H9 (cell line): ENCODE measurements around the gene PDXP. TPM values are rescaled to one million over a fixed set of nuclear protein-coding genes. Genes with fewer than 3 reads are reported as not detected.

ENCODE experiments used
- DNase-seq: peaks from one replicate; pipeline ENCODE4 v3.0.0-alpha.2; 2017
- H2AFZ ChIP-seq: one replicate; pipeline ENCODE4 v1.6.1; 2013; ENCODE audit warnings: mild to moderate bottlenecking, low read length, control low read depth, moderate library complexity
- H2AK5ac ChIP-seq: 2 replicates; pipeline ENCODE4 v1.6.1; 2013; ENCODE audit warnings: low read length, control low read depth, mixed read lengths; ENCODE audit not compliant: insufficient read length
- H2BK120ac ChIP-seq: one replicate; pipeline ENCODE4 v1.6.1; 2013; ENCODE audit warnings: low read depth, mild to moderate bottlenecking, low read length, control low read depth, inconsistent platforms; ENCODE audit not compliant: poor library complexity, severe bottlenecking
- H2BK12ac ChIP-seq: 2 replicates; pipeline ENCODE4 v1.6.1; 2013; ENCODE audit warnings: low read length, control low read depth, mixed read lengths, low read depth; ENCODE audit not compliant: insufficient read length
- H2BK15ac ChIP-seq: 2 replicates; pipeline ENCODE4 v1.6.1; 2013; ENCODE audit warnings: low read depth, low read length, control low read depth
- H2BK20ac ChIP-seq: one replicate; pipeline ENCODE4 v1.6.1; 2013; ENCODE audit warnings: low read depth, mild to moderate bottlenecking, low read length, control low read depth, inconsistent platforms; ENCODE audit not compliant: poor library complexity, severe bottlenecking
- H2BK5ac ChIP-seq: 2 replicates; pipeline ENCODE4 v1.6.1; 2013; ENCODE audit warnings: low read length, control low read depth, mixed read lengths; ENCODE audit not compliant: insufficient read length
- H3K14ac ChIP-seq: 2 replicates; pipeline ENCODE4 v1.6.1; 2013; ENCODE audit warnings: low read length, control low read depth; ENCODE audit not compliant: insufficient read depth
- H3K18ac ChIP-seq: 2 replicates; pipeline ENCODE4 v1.6.1; 2013; ENCODE audit warnings: low read depth, mild to moderate bottlenecking, mixed read lengths, low read length, control low read depth; ENCODE audit not compliant: insufficient read length
- H3K23ac ChIP-seq: 2 replicates; pipeline ENCODE4 v1.6.1; 2013; ENCODE audit warnings: low read length, control low read depth, mixed read lengths, low read depth; ENCODE audit not compliant: insufficient read length
- H3K23me2 ChIP-seq: 2 replicates; pipeline ENCODE4 v1.6.1; 2013; ENCODE audit warnings: low read depth, mild to moderate bottlenecking, mixed read lengths, low read length, control low read depth; ENCODE audit not compliant: insufficient read length, poor library complexity, severe bottlenecking
- H3K27ac ChIP-seq: 2 replicates; pipeline ENCODE4 v1.5.1; 2013; ENCODE audit warnings: low read length, control low read depth, mixed read lengths, low read depth; ENCODE audit not compliant: insufficient read length
- H3K27me3 ChIP-seq: 2 replicates; pipeline ENCODE4 v1.6.1; 2013; ENCODE audit warnings: low read length, control low read depth, inconsistent platforms; ENCODE audit not compliant: insufficient read depth
- H3K4ac ChIP-seq: 2 replicates; pipeline ENCODE4 v1.6.1; 2013; ENCODE audit warnings: low read depth, mild to moderate bottlenecking, control low read depth, inconsistent platforms, low read length, moderate library complexity
- H3K4me1 ChIP-seq: 2 replicates; pipeline ENCODE4 v1.6.1; 2013; ENCODE audit warnings: low read length, control low read depth, inconsistent platforms; ENCODE audit not compliant: insufficient read depth
- H3K4me2 ChIP-seq: 2 replicates; pipeline ENCODE4 v1.6.1; 2013; ENCODE audit warnings: low read length, control low read depth, mixed read lengths; ENCODE audit not compliant: insufficient read length, insufficient read depth
- H3K56ac ChIP-seq: 2 replicates; pipeline ENCODE4 v1.6.1; 2013; ENCODE audit warnings: low read depth, mild to moderate bottlenecking, mixed read lengths, low read length, control low read depth; ENCODE audit not compliant: insufficient read length
- H3K79me1 ChIP-seq: 2 replicates; pipeline ENCODE4 v1.6.1; 2013; ENCODE audit warnings: low read depth, mild to moderate bottlenecking, moderate library complexity, low read length, control low read depth, inconsistent platforms; ENCODE audit not compliant: insufficient read depth, poor library complexity, severe bottlenecking
- H3K79me2 ChIP-seq: 2 replicates; pipeline ENCODE4 v1.6.1; 2013; ENCODE audit warnings: low read length, control low read depth, inconsistent platforms; ENCODE audit not compliant: insufficient read depth
- H3K9ac ChIP-seq: 2 replicates; pipeline ENCODE4 v1.6.1; 2013; ENCODE audit warnings: low read length, control low read depth, mixed read lengths; ENCODE audit not compliant: insufficient read length; ENCODE audit errors: extremely low read depth
- H3K9me3 ChIP-seq: one replicate; pipeline ENCODE4 v1.6.1; 2013; ENCODE audit warnings: low read depth, low read length, inconsistent platforms; ENCODE audit not compliant: control insufficient read depth
- H3T11ph ChIP-seq: one replicate; pipeline ENCODE4 v1.6.1; 2013; ENCODE audit warnings: mild to moderate bottlenecking, low read length, control low read depth, inconsistent platforms
- H4K20me1 ChIP-seq: one replicate; pipeline ENCODE4 v1.6.1; 2013; ENCODE audit not compliant: control insufficient read depth, insufficient read length, insufficient read depth
- H4K5ac ChIP-seq: 2 replicates; pipeline ENCODE4 v1.6.1; 2013; ENCODE audit warnings: low read depth, mild to moderate bottlenecking, mixed read lengths, low read length, control low read depth; ENCODE audit not compliant: insufficient read length
- H4K8ac ChIP-seq: replicated peaks from 2 replicates; pipeline ENCODE4 v1.6.1; 2013; ENCODE audit warnings: low read length, control low read depth, mixed read lengths, low read depth; ENCODE audit not compliant: insufficient read length
- H4K91ac ChIP-seq: 2 replicates; pipeline ENCODE4 v1.6.1; 2013; ENCODE audit warnings: low read depth, mild to moderate bottlenecking, moderate library complexity, mixed read lengths, low read length, control low read depth; ENCODE audit not compliant: insufficient read length
- H3K27ac Mint-ChIP-seq, 3 experiments: 2 replicates in 2 of 3; 3 replicates in 1 of 3; pipeline ENCODE4 v1.8.0; 2020 to 2021; ENCODE audit warnings: mixed read lengths in 3 of 3, mild to moderate bottlenecking in 1 of 3, moderate library complexity in 1 of 3
- H3K27me3 Mint-ChIP-seq: 2 replicates; pipeline ENCODE4 v1.8.0; 2021; ENCODE audit warnings: low read depth, mild to moderate bottlenecking, moderate library complexity, mixed read lengths
- H3K36me3 Mint-ChIP-seq, 3 experiments: 2 replicates in 2 of 3; 3 replicates in 1 of 3; pipeline ENCODE4 v1.8.0; 2020 to 2021; ENCODE audit warnings: low read depth in 3 of 3, mixed read lengths in 3 of 3; ENCODE audit not compliant: insufficient read depth in 1 of 3
- H3K4me1 Mint-ChIP-seq, 2 experiments: 2 replicates each; pipeline ENCODE4 v1.8.0; 2020; ENCODE audit warnings: mixed read lengths in 2 of 2
- H3K4me3 Mint-ChIP-seq, 2 experiments: 2 replicates in 1 of 2; 3 replicates in 1 of 2; pipeline ENCODE4 v1.8.0; 2020 to 2021; ENCODE audit warnings: mild to moderate bottlenecking in 2 of 2, mixed read lengths in 2 of 2, moderate library complexity in 1 of 2
- H3K9me3 Mint-ChIP-seq, 2 experiments: 2 replicates in 1 of 2; 3 replicates in 1 of 2; pipeline ENCODE4 v1.8.0; 2020; ENCODE audit warnings: mild to moderate bottlenecking in 2 of 2, mixed read lengths in 2 of 2, moderate library complexity in 1 of 2
- WGBS: extraction: QIAGEN DNeasy Blood & Tissue Kit; methylation state at CpG from one replicate; pipeline ENCODE4 v1.1.7; 2013; ENCODE audit warnings: missing lambda C conversion rate, low lambda C conversion rate, mixed read lengths; ENCODE audit not compliant: insufficient read length; ENCODE audit errors: extremely low coverage; 5-methylcytosine and 5-hydroxymethylcytosine counted together
- total RNA-seq: library from RNA; stranded (reverse); gene quantifications from 2 replicates; pipeline ENCODE4 v1.2.1, GENCODE V29; 2021
- TF ChIP-seq, protein P1 (sequence below): fragments of 200-600 bp; sonication (generic); conservative IDR thresholded peaks from 3 replicates; pipeline ENCODE4 v1.8.0; 2021; ENCODE audit warnings: antibody characterized with exemption, mild to moderate bottlenecking

Gene PDXP
- total RNA-seq, 1 experiment from 2014 or later = 41.0 TPM

GRCh38 chr22:37665487-37665886 lies 7.0 kb downstream of the PDXP start:
- peaks cover 13 to 14% of the 10 kb centered on the region in 2 experiments for H3K4me1 Mint-ChIP-seq
- H3K9me3 ChIP-seq = no peaks in the 10 kb centered on the region
- H3K9ac ChIP-seq = no peak overlapping the region
- H3K36me3 Mint-ChIP-seq = peaks cover 13 to 48% (median 30%) of the 10 kb centered on the region in 3 experiments; a peak in 6 of 7 replicates
- H3K4me2 ChIP-seq = no peak overlapping the region
- H3K4me3 Mint-ChIP-seq = no peak overlapping the region
- peaks cover 13% of the 10 kb centered on the region for H3K79me1 ChIP-seq
- no peaks in the 10 kb centered on the region for H3K9me3 Mint-ChIP-seq
- no peak overlapping the region for H3K27ac ChIP-seq
- no peak overlapping the region for H2BK20ac ChIP-seq
- no peaks in the 10 kb centered on the region for H3K27me3 Mint-ChIP-seq
- no peak overlapping the region for H2BK5ac ChIP-seq
- H2AK5ac ChIP-seq = no peak overlapping the region
- H4K20me1 ChIP-seq = no peaks in the 10 kb centered on the region
- TF ChIP-seq, protein P1, sequence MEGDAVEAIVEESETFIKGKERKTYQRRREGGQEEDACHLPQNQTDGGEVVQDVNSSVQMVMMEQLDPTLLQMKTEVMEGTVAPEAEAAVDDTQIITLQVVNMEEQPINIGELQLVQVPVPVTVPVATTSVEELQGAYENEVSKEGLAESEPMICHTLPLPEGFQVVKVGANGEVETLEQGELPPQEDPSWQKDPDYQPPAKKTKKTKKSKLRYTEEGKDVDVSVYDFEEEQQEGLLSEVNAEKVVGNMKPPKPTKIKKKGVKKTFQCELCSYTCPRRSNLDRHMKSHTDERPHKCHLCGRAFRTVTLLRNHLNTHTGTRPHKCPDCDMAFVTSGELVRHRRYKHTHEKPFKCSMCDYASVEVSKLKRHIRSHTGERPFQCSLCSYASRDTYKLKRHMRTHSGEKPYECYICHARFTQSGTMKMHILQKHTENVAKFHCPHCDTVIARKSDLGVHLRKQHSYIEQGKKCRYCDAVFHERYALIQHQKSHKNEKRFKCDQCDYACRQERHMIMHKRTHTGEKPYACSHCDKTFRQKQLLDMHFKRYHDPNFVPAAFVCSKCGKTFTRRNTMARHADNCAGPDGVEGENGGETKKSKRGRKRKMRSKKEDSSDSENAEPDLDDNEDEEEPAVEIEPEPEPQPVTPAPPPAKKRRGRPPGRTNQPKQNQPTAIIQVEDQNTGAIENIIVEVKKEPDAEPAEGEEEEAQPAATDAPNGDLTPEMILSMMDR = no peak
- H3K4ac ChIP-seq = no peak overlapping the region
- no peak overlapping the region for H4K91ac ChIP-seq
- no peak overlapping the region for H4K5ac ChIP-seq
- no peak for DNase-seq
- no peak overlapping the region for H3K27ac Mint-ChIP-seq
- H3K4me1 ChIP-seq = no peaks in the 10 kb centered on the region
- no peak overlapping the region for H2BK12ac ChIP-seq
- no peak overlapping the region; the same call in 1 of the 2 replicates for H3K14ac ChIP-seq
- H2BK15ac ChIP-seq = no peak overlapping the region
- no peak overlapping the region for H2AFZ ChIP-seq
- no peak overlapping the region for H3K18ac ChIP-seq
- no peaks in the 10 kb centered on the region for H3K23me2 ChIP-seq
- H3K79me2 ChIP-seq = peaks cover 13% of the 10 kb centered on the region; the same call in 1 of the 2 replicates
- no peak overlapping the region for H2BK120ac ChIP-seq
- H3K27me3 ChIP-seq = no peaks in the 10 kb centered on the region
- no peak overlapping the region for H3K56ac ChIP-seq
- no peak overlapping the region for H3T11ph ChIP-seq
- no peak overlapping the region for H3K23ac ChIP-seq
- WGBS = no CpG with 5 or more reads among the region's 24 CpGs
- H4K8ac ChIP-seq = no peak overlapping the region
